IMR-90 (cell line): ENCODE results near the gene MYPOP. TPM values are rescaled to one million over a fixed set of nuclear protein-coding genes. Genes with fewer than 3 reads are reported as not detected.

Experiments
- ATAC-seq: fragments of 200-7000 bp; cut with Tn5 transposase; 2 replicates; pipeline ENCODE4 v1.9.1; 2020; ENCODE audit warnings: low read depth, mild to moderate bottlenecking, moderate library complexity
- Bru-seq: library from RNA; stranded (reverse); fragments of 400-500 nt; gene quantifications from one replicate; lab custom pipeline; 2021; lab: Mats Ljungman, UMichigan
- BruChase-seq, 2 experiments: library from RNA; stranded (reverse); fragments of 400-500 nt; gene quantifications; one replicate each; lab custom pipeline; 2021; lab: Mats Ljungman, UMichigan
- BruUV-seq: library from RNA; stranded (reverse); fragments of 400-500 nt; replicated peaks from 2 replicates; lab custom pipeline; 2021; lab: Mats Ljungman, UMichigan
- CTCF ChIA-PET: fragments of 300-600 bp; formaldehyde crosslinking; extraction: SDS; loops from one replicate; lab custom pipeline; 2021; ENCODE audit warnings: antibody characterized with exemption; lab: Yijun Ruan, JAX
- POLR2A ChIA-PET: fragments of 300-600 bp; sonication (Branson Sonifier 250); formaldehyde crosslinking; loops from one replicate; lab custom pipeline; 2022; ENCODE audit warnings: antibody characterized with exemption; ENCODE audit not compliant: unreplicated experiment; lab: Charles Lee
- DNase-seq: peaks from one replicate; pipeline ENCODE4 v3.0.0; 2013
- H2AFZ ChIP-seq: replicated peaks from 2 replicates; pipeline ENCODE3; 2013; ENCODE audit warnings: low read length, mild to moderate bottlenecking; ENCODE audit not compliant: poor library complexity
- H2AK5ac ChIP-seq: 2 replicates; pipeline ENCODE4 v1.6.1; 2013; ENCODE audit warnings: low read depth, low read length, inconsistent platforms
- H2AK9ac ChIP-seq: replicated peaks from 2 replicates; pipeline ENCODE3; 2013; ENCODE audit warnings: mild to moderate bottlenecking, low read depth, low read length, moderate library complexity; ENCODE audit not compliant: poor library complexity
- H2BK120ac ChIP-seq: 2 replicates; pipeline ENCODE4 v1.6.1; 2013; ENCODE audit warnings: low read depth, low read length, inconsistent platforms
- H2BK15ac ChIP-seq: 3 replicates; pipeline ENCODE4 v1.6.1; 2013; ENCODE audit warnings: low read depth, low read length, inconsistent platforms
- H2BK20ac ChIP-seq: 2 replicates; pipeline ENCODE4 v1.6.1; 2013; ENCODE audit warnings: low read depth, mild to moderate bottlenecking, inconsistent platforms, low read length, moderate library complexity
- H2BK5ac ChIP-seq: 2 replicates; pipeline ENCODE4 v1.6.1; 2013; ENCODE audit warnings: mild to moderate bottlenecking, low read depth, low read length, inconsistent platforms; ENCODE audit not compliant: poor library complexity, severe bottlenecking
- H3K14ac ChIP-seq: replicated peaks from 2 replicates; pipeline ENCODE4 v1.6.1; 2013; ENCODE audit warnings: low read depth, low read length, inconsistent platforms
- H3K18ac ChIP-seq: 2 replicates; pipeline ENCODE4 v1.6.1; 2013; ENCODE audit warnings: low read depth, low read length, control low read depth
- H3K23ac ChIP-seq: 2 replicates; pipeline ENCODE4 v1.6.1; 2013; ENCODE audit warnings: low read depth, low read length, inconsistent platforms
- H3K27ac ChIP-seq: 2 replicates; pipeline ENCODE4 v1.5.1; 2013; ENCODE audit warnings: mild to moderate bottlenecking, control low read depth, low read length; ENCODE audit not compliant: insufficient read depth
- H3K27me3 ChIP-seq: 2 replicates; pipeline ENCODE4 v1.6.1; 2013; ENCODE audit warnings: low read length; ENCODE audit not compliant: control insufficient read depth, insufficient read depth
- H3K36me3 ChIP-seq: 2 replicates; pipeline ENCODE4 v1.6.1; 2013; ENCODE audit warnings: low read length, mixed read lengths; ENCODE audit not compliant: control insufficient read depth, insufficient read depth
- H3K4ac ChIP-seq: 2 replicates; pipeline ENCODE4 v1.6.1; 2013; ENCODE audit warnings: low read depth, low read length, inconsistent platforms
- H3K4me1 ChIP-seq: 2 replicates; pipeline ENCODE4 v1.6.1; 2013; ENCODE audit warnings: low read length, mixed read lengths; ENCODE audit not compliant: control insufficient read depth, insufficient read depth
- H3K4me2 ChIP-seq: 2 replicates; pipeline ENCODE4 v1.6.1; 2013; ENCODE audit warnings: low read depth, mild to moderate bottlenecking, control low read depth, low read length, moderate library complexity
- H3K4me3 ChIP-seq: 2 replicates; pipeline ENCODE4 v1.5.1; 2013; ENCODE audit warnings: low read depth, mild to moderate bottlenecking, control low read depth, low read length, moderate library complexity; ENCODE audit not compliant: insufficient read depth
- H3K56ac ChIP-seq: 2 replicates; pipeline ENCODE4 v1.6.1; 2013; ENCODE audit warnings: low read length, inconsistent platforms; ENCODE audit not compliant: insufficient read depth; ENCODE audit errors: extremely low read depth
- H3K79me1 ChIP-seq, 2 experiments: 2 replicates each; pipeline ENCODE4 v1.6.1; 2013; ENCODE audit warnings: low read length in 2 of 2, inconsistent platforms in 1 of 2, low read depth in 1 of 2
- H3K9ac ChIP-seq: 2 replicates; pipeline ENCODE4 v1.6.1; 2013; ENCODE audit warnings: low read depth, low read length, control low read depth
- H3K9me1 ChIP-seq: 2 replicates; pipeline ENCODE4 v1.6.1; 2013; ENCODE audit warnings: low read length, inconsistent platforms; ENCODE audit not compliant: insufficient read depth
- H3K9me3 ChIP-seq: 2 replicates; pipeline ENCODE4 v1.6.1; 2013; ENCODE audit warnings: low read length; ENCODE audit not compliant: control insufficient read depth, insufficient read depth
- H4K20me1 ChIP-seq: 2 replicates; pipeline ENCODE4 v1.6.1; 2013; ENCODE audit warnings: low read length, inconsistent platforms; ENCODE audit not compliant: insufficient read depth
- H4K5ac ChIP-seq: 2 replicates; pipeline ENCODE4 v1.6.1; 2013; ENCODE audit warnings: mild to moderate bottlenecking, low read depth, low read length, control low read depth
- H4K8ac ChIP-seq, 2 experiments: 2 replicates each; pipeline ENCODE4 v1.6.1; 2013; ENCODE audit warnings: low read depth in 2 of 2, low read length in 2 of 2, control low read depth in 1 of 2, inconsistent platforms in 1 of 2
- H4K91ac ChIP-seq: 2 replicates; pipeline ENCODE4 v1.6.1; 2013; ENCODE audit warnings: low read depth, low read length, inconsistent platforms; ENCODE audit not compliant: insufficient read depth
- BHLHE40 ChIP-seq: fragments of 150-350 bp; IDR thresholded peaks from 2 replicates; pipeline ENCODE4 v1.6.1; 2016; ENCODE audit warnings: mild to moderate bottlenecking, low read depth, low read length
- POLR2A ChIP-seq: IDR thresholded peaks from 2 replicates; pipeline ENCODE4 v1.6.1; 2012; ENCODE audit warnings: mild to moderate bottlenecking, low read depth, low read length
- RAD21 ChIP-seq: IDR thresholded peaks from 2 replicates; pipeline ENCODE4 v1.6.1; 2012; ENCODE audit warnings: low read length, improper control_type of control experiment
- SMC3 ChIP-seq: fragments of 150-350 bp; IDR thresholded peaks from 2 replicates; pipeline ENCODE4 v1.6.1; 2016; ENCODE audit warnings: low read depth, mild to moderate bottlenecking, antibody characterized with exemption, low read length, moderate library complexity
- WGBS, 2 experiments: methylation state at CpG; one replicate each; pipeline versions ENCODE4 v1.1.5 to v1.1.7; 2013; ENCODE audit warnings: missing lambda C conversion rate in 2 of 2; ENCODE audit not compliant: insufficient read length in 1 of 2; ENCODE audit errors: extremely low coverage in 2 of 2; 5-methylcytosine and 5-hydroxymethylcytosine counted together
- dilution Hi-C: fragments of 300-500 bp; cut with HindIII; formaldehyde crosslinking; loops from one replicate; pipeline ENCODE4 v1.14.3; 2018; ENCODE audit warnings: low sequenced_read_pairs; ENCODE audit not compliant: unreplicated experiment
- in situ Hi-C: fragments of 300-500 bp; cut with MboI; formaldehyde crosslinking; loops from 3 replicates; pipeline ENCODE4 v1.14.3; 2019; ENCODE audit warnings: low sequenced_read_pairs, inconsistent platforms, mixed read lengths
- intact Hi-C: fragments of 100-400 bp; cut with micrococcal nuclease; formaldehyde crosslinking; loops from 2 replicates; pipeline ENCODE4 v1.10.0; 2022
- long read RNA-seq: library from polyadenylated mRNA; unstranded; transcript quantifications from one replicate; pipeline ENCODE4 v2.0.0, GENCODE V29; 2021; ENCODE audit not compliant: unreplicated experiment
- polyA plus RNA-seq, 3 experiments: library from polyadenylated mRNA; depleted of rRNA; stranded (reverse); fragments of >200 nt; gene quantifications; 2 replicates each; pipeline ENCODE4 v1.2.3, GENCODE V29; 2012; ENCODE audit warnings: low replicate concordance in 1 of 3
- total RNA-seq: library from RNA; depleted of rRNA; stranded (reverse); fragments of >200 nt; gene quantifications from 2 replicates; pipeline ENCODE4 v1.2.3, GENCODE V29; 2012; rRNA removed
- TF ChIP-seq, protein P1 (sequence below): conservative IDR thresholded peaks from 2 replicates; pipeline ENCODE4 v1.5.1; 2012; ENCODE audit warnings: mild to moderate bottlenecking, low read depth, low read length, improper control_type of control experiment

Gene MYPOP, protein sequence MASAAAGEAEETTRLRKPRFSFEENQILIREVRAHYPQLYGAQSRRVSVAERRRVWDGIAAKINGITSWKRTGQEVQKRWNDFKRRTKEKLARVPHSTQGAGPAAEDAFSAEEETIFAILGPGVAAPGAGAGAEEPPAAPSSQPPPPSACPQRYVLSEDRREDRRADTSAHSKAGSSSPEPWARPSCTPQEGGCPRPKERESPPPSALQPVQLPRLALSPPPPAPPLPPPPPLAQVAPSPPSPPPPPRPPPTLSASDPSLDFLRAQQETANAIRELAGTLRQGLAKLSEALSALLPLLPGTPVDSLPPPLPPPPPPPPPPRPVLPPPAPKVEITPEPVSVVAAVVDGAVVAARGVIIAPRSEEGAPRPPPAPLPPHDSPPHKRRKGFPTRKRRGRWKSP
- total RNA-seq (0.28 and 0.36 TPM in 2 replicates), polyA plus RNA-seq (2012; rRNA removed) (2.8 and 3.1 TPM in 2 replicates), Bru-seq, nascent RNA (percentile 56 among the genes with signal in this experiment), BruChase-seq, experiment 1, labeled RNA remaining after a 6-hour chase (percentile 81 among the genes with signal in this experiment), BruChase-seq, experiment 2, labeled RNA remaining after a 2-hour chase (percentile 68 among the genes with signal in this experiment)
- 3.4 and 5.0 TPM in 2 replicates for polyA plus RNA-seq (2012; cell fraction: cytosol; rRNA removed)
- polyA plus RNA-seq (2012; cell fraction: nucleus; rRNA removed; ENCODE audit: low replicate concordance), result 8.9 and 14.7 TPM in 2 replicates
- long read RNA-seq, partial matches to known transcripts, result 0 of 2 reads
- long read RNA-seq, other reads (novel, unspliced or antisense), result 2 of 2 reads

DNA sequence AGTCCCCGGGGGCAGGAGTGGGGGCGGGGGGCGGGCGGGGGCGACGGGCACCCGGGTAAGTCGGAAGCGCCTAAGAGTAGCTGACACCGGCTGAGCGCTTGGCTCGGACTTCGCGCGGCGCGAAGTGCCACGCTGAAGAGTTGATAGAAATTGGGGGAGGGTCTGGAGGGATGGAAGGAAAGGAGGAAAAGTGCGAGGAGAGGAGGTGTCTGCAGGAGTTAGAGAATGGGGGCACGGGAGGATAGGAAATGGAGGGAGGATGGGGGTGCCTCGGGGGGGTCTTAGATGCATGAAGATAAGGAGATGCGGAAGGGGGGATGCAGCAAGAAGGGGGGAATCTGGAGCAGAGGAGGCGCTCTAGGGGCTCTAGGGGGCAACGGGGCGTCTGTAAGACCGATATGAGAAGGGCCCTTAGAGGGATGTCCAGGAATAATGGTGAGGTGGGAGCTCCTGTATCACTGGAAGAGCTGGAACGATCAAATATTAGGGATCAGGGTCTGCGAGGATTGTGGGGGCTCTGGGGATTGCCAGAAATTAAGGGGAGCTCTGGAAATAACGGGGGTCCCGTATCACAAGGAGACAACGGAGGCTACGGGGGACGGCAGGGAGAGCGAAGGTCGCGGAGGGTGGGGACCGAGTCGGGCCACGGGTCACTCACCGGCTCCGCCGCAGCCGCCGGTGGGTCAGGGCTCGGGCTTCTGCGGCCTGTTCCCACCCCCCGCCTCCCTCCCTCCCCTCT, at the start of gene MYPOP:
Gene MYPOP, minus strand, starts transcription at position 702 of the 739 bp plus-strand sequence. CDS start 840 bp downstream, outside the sequence.
- peaks cover 7% of the 10 kb centered on the region; the same call in 1 of the 2 replicates for H3K9me1 ChIP-seq
- peak within 1 kb of the TSS; percentile 51 for H2AK5ac ChIP-seq
- H3K4ac ChIP-seq, result peak within 1 kb of the TSS; percentile 91
- H4K5ac ChIP-seq, result peak within 1 kb of the TSS; percentile 66
- 1% methylated on average over 26 of the region's 47 CpGs; no CpG with 5 or more reads in 1 of the 2 experiments for WGBS, 2 experiments
- no TSS peak for BruUV-seq
- H3K18ac ChIP-seq, result no peak within 1 kb of the TSS
- intact Hi-C loops, result no loop called here
- H4K8ac ChIP-seq, result peak within 1 kb of the TSS; percentile 85 to 95
- 0 out of 2 replicates have a peak, but pooled peaks cover 4% of the 10 kb centered on the region for H3K4me1 ChIP-seq
- peak within 1 kb of the TSS; percentile 76 for H3K14ac ChIP-seq
- peak within 1 kb of the TSS; percentile 70 for H3K4me3 ChIP-seq
- CTCF ChIA-PET, result interaction anchor here (0.6 kb wide), 1 partner anchor 1838 kb away, joined by 3 read pairs; no protein-coding TSS in a partner anchor
- peak within 1 kb of the TSS; percentile 52 for H2BK5ac ChIP-seq
- H2BK15ac ChIP-seq, result no peak within 1 kb of the TSS; the same call in 2 of the 3 replicates
- dilution Hi-C loops, result no loop called here
- peak within 1 kb of the TSS; percentile 89 for H3K4me2 ChIP-seq
- H2BK20ac ChIP-seq, result no peak within 1 kb of the TSS; the same call in 1 of the 2 replicates
- peak within 1 kb of the TSS; percentile 91 for H2AK9ac ChIP-seq
- H3K79me1 ChIP-seq, result peaks cover 9 to 21% of the 10 kb centered on the region in 2 experiments
- H4K91ac ChIP-seq, result peak within 1 kb of the TSS; percentile 86
- no peaks in the 10 kb centered on the region for H3K9me3 ChIP-seq
- H2AFZ ChIP-seq, result peak within 1 kb of the TSS; percentile 99
- no peaks in the 10 kb centered on the region for H3K27me3 ChIP-seq
- in situ Hi-C loops, result no loop called here
- 0 out of 2 replicates have a peak, but pooled peaks cover 9% of the 10 kb centered on the region for H4K20me1 ChIP-seq
- peak within 1 kb of the TSS; percentile 62 for H3K56ac ChIP-seq
- peak within 1 kb of the TSS; percentile 80 for H3K9ac ChIP-seq
- ATAC-seq (peak; percentile 1), DNase-seq (no peak)
- POLR2A ChIA-PET, result no interaction called here
- H3K36me3 ChIP-seq, result peaks cover 19% of the 10 kb centered on the region
- H3K23ac ChIP-seq, result peak within 1 kb of the TSS; percentile 82; the same call in 1 of the 2 replicates
- TF ChIP-seq RAD21 (no peak), SMC3 (no peak), POLR2A (no peak), BHLHE40 (no peak)
- TF ChIP-seq, protein P1, sequence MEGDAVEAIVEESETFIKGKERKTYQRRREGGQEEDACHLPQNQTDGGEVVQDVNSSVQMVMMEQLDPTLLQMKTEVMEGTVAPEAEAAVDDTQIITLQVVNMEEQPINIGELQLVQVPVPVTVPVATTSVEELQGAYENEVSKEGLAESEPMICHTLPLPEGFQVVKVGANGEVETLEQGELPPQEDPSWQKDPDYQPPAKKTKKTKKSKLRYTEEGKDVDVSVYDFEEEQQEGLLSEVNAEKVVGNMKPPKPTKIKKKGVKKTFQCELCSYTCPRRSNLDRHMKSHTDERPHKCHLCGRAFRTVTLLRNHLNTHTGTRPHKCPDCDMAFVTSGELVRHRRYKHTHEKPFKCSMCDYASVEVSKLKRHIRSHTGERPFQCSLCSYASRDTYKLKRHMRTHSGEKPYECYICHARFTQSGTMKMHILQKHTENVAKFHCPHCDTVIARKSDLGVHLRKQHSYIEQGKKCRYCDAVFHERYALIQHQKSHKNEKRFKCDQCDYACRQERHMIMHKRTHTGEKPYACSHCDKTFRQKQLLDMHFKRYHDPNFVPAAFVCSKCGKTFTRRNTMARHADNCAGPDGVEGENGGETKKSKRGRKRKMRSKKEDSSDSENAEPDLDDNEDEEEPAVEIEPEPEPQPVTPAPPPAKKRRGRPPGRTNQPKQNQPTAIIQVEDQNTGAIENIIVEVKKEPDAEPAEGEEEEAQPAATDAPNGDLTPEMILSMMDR, result no peak
- H3K27ac ChIP-seq, result peak within 1 kb of the TSS; percentile 68
- peak within 1 kb of the TSS; percentile 21; the same call in 1 of the 2 replicates for H2BK120ac ChIP-seq
